Stomach (tissue), 9 donors: ENCODE results near the gene NAIF1. TPM values are rescaled to one million over a fixed set of nuclear protein-coding genes. Genes with fewer than 3 reads are reported as not detected.

Experiments
- DNase-seq, 2 donors: peaks; one replicate each; pipeline versions ENCODE4 v3.0.0 to v3.0.0-alpha.2; 2013 to 2019
- H3K27ac ChIP-seq, 5 donors: fragments of 200-600 bp in 4 of 5; sonication (generic) in 4 of 5; one replicate each; pipeline ENCODE4 v1.5.1; 2013 to 2019; ENCODE audit warnings: mild to moderate bottlenecking in 1 of 5, moderate library complexity in 1 of 5
- H3K27me3 ChIP-seq, 3 donors: fragments of 200-600 bp; sonication (generic); one replicate each; pipeline ENCODE4 v1.5.1; 2017 to 2019; ENCODE audit warnings: mixed run types in 1 of 3
- H3K36me3 ChIP-seq, 4 donors: fragments of 200-600 bp; sonication (generic); 1 replicate in 3 of 4; 2 replicates in 1 of 4; pipeline ENCODE4 v1.5.1; 2016 to 2019
- H3K4me1 ChIP-seq, 4 donors: fragments of 200-600 bp; sonication (generic); one replicate each; pipeline ENCODE4 v1.5.1; 2016 to 2019
- H3K4me3 ChIP-seq, 4 donors: fragments of 200-600 bp; sonication (generic) in 3 of 4; one replicate each; pipeline ENCODE4 v1.5.1; 2016 to 2019; ENCODE audit warnings: mild to moderate bottlenecking in 1 of 4
- H3K9me3 ChIP-seq, 4 donors: fragments of 200-600 bp; sonication (generic); one replicate each; pipeline ENCODE4 v1.5.1; 2016 to 2019
- EP300 ChIP-seq: sonication (generic); formaldehyde crosslinking; IDR thresholded peaks from one replicate; pipeline ENCODE4 v1.6.1; 2017; ENCODE audit warnings: antibody characterized with exemption
- POLR2A ChIP-seq, 4 donors: fragments of 450-650 bp; IDR thresholded peaks; one replicate each; pipeline ENCODE4 v1.6.1; 2016; ENCODE audit warnings: antibody characterized with exemption in 4 of 4, control low read depth in 2 of 4, mild to moderate bottlenecking in 1 of 4, moderate library complexity in 1 of 4
- POLR2AphosphoS5 ChIP-seq, 3 donors: sonication (generic); formaldehyde crosslinking; IDR thresholded peaks; one replicate each; pipeline ENCODE4 v1.6.1; 2016; ENCODE audit warnings: antibody characterized with exemption in 3 of 3
- WGBS, 5 donors: extraction: QIAGEN DNeasy Blood & Tissue Kit in 3 of 5; methylation state at CpG; one replicate each; pipeline versions ENCODE4 v1.1.5 to v1.1.7; 2013 to 2018; 5-methylcytosine and 5-hydroxymethylcytosine counted together
- intact Hi-C: fragments of 100-400 bp; cut with DNase I; formaldehyde crosslinking; loops from one replicate; pipeline ENCODE4 v1.15.1; 2023; ENCODE audit warnings: low total_unique reads
- polyA plus RNA-seq, 3 donors: library from polyadenylated mRNA; stranded (reverse); fragments of 200-250 nt; gene quantifications; one replicate each; pipeline ENCODE4 v1.2.3, GENCODE V29; 2013
- total RNA-seq, 5 donors: library from RNA; depleted of rRNA; stranded (reverse); fragments of >200 nt; gene quantifications; one replicate each; pipeline versions ENCODE4 v1.1.0 to v1.2.3, GENCODE V29; 2014 to 2016
- TF ChIP-seq, protein P1 (sequence below), 7 experiments: fragments of 450-650 bp in 4 of 7; fragments of 200-600 bp in 3 of 7; sonication (generic) in 3 of 7; IDR thresholded peaks; one replicate each; pipeline ENCODE4 v1.5.1; 2016 to 2019; ENCODE audit warnings: antibody characterized with exemption in 7 of 7, control low read depth in 2 of 7, mild to moderate bottlenecking in 1 of 7
- donor health status: healthy with polysubstance abuse.
- donor health status: Bipolar disorder and iron deficiency.
- donor health status: healthy.

The NAIF1 gene
- total and polyA plus RNA-seq, 8 donors = 1.8 to 40.3 (median 7.8) TPM

DNA sequence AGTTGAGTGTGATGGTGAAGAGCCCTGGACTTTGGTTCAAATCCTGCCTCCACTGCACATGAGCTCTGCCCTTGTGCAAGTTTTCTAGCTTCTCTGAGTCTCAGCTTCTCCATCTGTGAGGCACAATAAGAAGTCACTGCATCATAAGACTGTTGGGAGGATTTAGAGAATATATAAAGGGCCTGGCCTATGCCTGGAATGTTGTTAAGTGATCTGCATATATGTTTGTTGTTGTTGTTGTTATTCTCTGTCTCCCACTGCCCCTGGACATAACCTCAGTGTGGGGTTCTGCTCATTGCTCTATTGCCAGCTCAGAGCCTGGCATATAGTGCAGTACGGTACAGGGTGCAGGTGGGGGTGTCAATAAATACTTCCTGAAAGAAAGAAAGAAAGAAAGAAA is 46.0 kb downstream of the NAIF1 start:
- TF ChIP-seq POLR2AphosphoS5 (IDR thresholded peaks at IDR 0.05) (no peak), POLR2A (IDR thresholded peaks at IDR 0.05) (no peak), EP300 (no peak)
- TF ChIP-seq, protein P1, sequence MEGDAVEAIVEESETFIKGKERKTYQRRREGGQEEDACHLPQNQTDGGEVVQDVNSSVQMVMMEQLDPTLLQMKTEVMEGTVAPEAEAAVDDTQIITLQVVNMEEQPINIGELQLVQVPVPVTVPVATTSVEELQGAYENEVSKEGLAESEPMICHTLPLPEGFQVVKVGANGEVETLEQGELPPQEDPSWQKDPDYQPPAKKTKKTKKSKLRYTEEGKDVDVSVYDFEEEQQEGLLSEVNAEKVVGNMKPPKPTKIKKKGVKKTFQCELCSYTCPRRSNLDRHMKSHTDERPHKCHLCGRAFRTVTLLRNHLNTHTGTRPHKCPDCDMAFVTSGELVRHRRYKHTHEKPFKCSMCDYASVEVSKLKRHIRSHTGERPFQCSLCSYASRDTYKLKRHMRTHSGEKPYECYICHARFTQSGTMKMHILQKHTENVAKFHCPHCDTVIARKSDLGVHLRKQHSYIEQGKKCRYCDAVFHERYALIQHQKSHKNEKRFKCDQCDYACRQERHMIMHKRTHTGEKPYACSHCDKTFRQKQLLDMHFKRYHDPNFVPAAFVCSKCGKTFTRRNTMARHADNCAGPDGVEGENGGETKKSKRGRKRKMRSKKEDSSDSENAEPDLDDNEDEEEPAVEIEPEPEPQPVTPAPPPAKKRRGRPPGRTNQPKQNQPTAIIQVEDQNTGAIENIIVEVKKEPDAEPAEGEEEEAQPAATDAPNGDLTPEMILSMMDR (IDR thresholded peaks at IDR 0.05) = no peak
- Histone ChIP-seq H3K27ac (no peak overlapping the region), H3K36me3 (no peaks in the 10 kb centered on the region), H3K4me3 (no peak overlapping the region), H3K4me1 (peaks cover 0 to 9% (median 0%) of the 10 kb centered on the region in 4 donors), H3K27me3 (no peaks in the 10 kb centered on the region), H3K9me3 (no peaks in the 10 kb centered on the region)
- intact Hi-C loops = no loop called here
- 0 to 77% (median 50%) methylated on average over 1 of the region's 1 CpG for WGBS, 5 donors
- no peak for DNase-seq

DNA sequence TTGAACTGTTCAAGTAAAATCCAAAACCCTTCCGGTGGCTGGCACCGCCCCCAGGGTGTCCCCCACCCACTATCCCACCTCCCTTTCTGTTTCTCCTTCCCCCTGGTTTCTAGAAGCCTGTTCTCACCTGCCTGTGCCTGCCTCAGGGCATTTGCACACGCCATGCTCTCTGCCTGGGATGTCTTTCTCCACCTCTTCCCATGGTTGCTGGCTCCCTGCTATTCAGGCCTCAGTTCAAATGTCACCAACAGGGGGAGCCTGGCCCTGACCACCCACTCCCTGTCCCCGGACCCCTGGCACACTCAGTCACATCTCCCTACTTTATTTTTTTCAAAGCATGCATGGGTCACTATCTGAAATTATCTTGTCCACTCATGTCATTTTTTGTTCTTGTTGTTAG is 46.4 kb downstream of the NAIF1 start:
- DNase-seq = no peak
- intact Hi-C loops = no loop called here
- 85 to 90% (median 89%) methylated on average over 4 of the region's 4 CpGs for WGBS, 5 donors
- Histone ChIP-seq H3K4me3 (no peak overlapping the region), H3K36me3 (no peaks in the 10 kb centered on the region), H3K27ac (no peak overlapping the region), H3K4me1 (peaks cover 0 to 9% (median 0%) of the 10 kb centered on the region in 4 donors), H3K9me3 (no peaks in the 10 kb centered on the region), H3K27me3 (no peaks in the 10 kb centered on the region)
- TF ChIP-seq POLR2A (IDR thresholded peaks at IDR 0.05) = no peak
- no peak for TF ChIP-seq POLR2AphosphoS5 (IDR thresholded peaks at IDR 0.05)
- TF ChIP-seq, protein P1 (IDR thresholded peaks at IDR 0.05) = no peak
- TF ChIP-seq EP300 = no peak

DNA sequence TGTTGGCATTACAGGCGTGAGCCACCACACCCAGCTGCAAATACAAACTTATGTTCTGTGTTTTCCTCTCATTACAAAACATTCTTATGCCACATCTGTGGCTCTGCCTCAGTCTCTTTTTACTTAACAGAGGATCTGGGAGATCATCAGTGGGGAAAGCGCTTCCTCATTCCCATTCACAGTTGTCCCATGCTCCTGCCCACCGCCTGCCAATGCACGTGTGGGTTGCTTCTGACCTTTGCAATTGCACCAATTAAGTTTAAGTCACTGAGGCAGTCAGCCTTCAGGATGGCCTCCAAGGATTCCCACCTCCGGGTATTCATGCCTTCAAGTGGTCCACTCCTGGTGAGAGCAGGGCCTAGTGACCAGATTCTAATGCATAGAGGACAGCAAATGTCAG is 51.4 kb downstream of the NAIF1 start:
- no peak overlapping the region for H3K27ac ChIP-seq
- 82 to 94% (median 88%) methylated on average over 5 of the region's 5 CpGs for WGBS, 5 donors
- intact Hi-C loops = no loop called here
- no peak overlapping the region for H3K4me3 ChIP-seq
- peaks cover 6 to 18% (median 9%) of the 10 kb centered on the region in 4 donors for H3K4me1 ChIP-seq
- no peaks in the 10 kb centered on the region for H3K9me3 ChIP-seq
- DNase-seq = no peak
- H3K27me3 ChIP-seq = no peaks in the 10 kb centered on the region
- TF ChIP-seq, protein P1 (IDR thresholded peaks at IDR 0.05) = no peak
- TF ChIP-seq POLR2AphosphoS5 (IDR thresholded peaks at IDR 0.05) (no peak), POLR2A (IDR thresholded peaks at IDR 0.05) (no peak), EP300 (no peak)
- no peaks in the 10 kb centered on the region for H3K36me3 ChIP-seq

Other genes starting within 250 kb of the NAIF1 start
- gene ENG, start 212.7 kb downstream of the NAIF1 start, total RNA-seq = 10 to 100 TPM in 4 of 5 donors, 1 to 10 TPM in 1; 4.0 to 58.5 (median 44.3) TPM
- gene ENG, start 212.7 kb downstream of the NAIF1 start, polyA plus RNA-seq = 10 to 100 TPM; 16.0 to 28.8 (median 21.5) TPM
- 10 to 100 TPM in 3 of 5 donors, 1 to 10 TPM in 1, not detected in 1; 7.2 to 88.3 (median 39.8) TPM for gene AK1, start 189.6 kb downstream of the NAIF1 start, total RNA-seq
- 10 to 100 TPM; 64.4 to 92.1 (median 89.7) TPM for gene AK1, start 189.6 kb downstream of the NAIF1 start, polyA plus RNA-seq
- gene ST6GALNAC6, start 167.7 kb downstream of the NAIF1 start, total RNA-seq = 100 to 1,000 TPM in 2 of 5 donors, 10 to 100 TPM in 3; 18.0 to 145 (median 92.4) TPM
- 10 to 100 TPM; 32.8 to 63.8 (median 42.2) TPM for gene ST6GALNAC6, start 167.7 kb downstream of the NAIF1 start, polyA plus RNA-seq
- gene ST6GALNAC4, start 150.3 kb downstream of the NAIF1 start, total RNA-seq = 10 to 100 TPM in 3 of 5 donors, 1 to 10 TPM in 2; 3.7 to 33.6 (median 14.5) TPM
- 10 to 100 TPM; 10.5 to 14.2 (median 11.8) TPM for gene ST6GALNAC4, start 150.3 kb downstream of the NAIF1 start, polyA plus RNA-seq
- gene PIP5KL1, start 136.5 kb downstream of the NAIF1 start, total RNA-seq = 10 to 100 TPM in 3 of 5 donors, under 1 TPM in 1, not detected in 1; 0.55 to 98.0 (median 19.1) TPM
- 1 to 10 TPM in 2 of 3 donors, under 1 TPM in 1; 0.50 to 3.3 (median 2.3) TPM for gene PIP5KL1, start 136.5 kb downstream of the NAIF1 start, polyA plus RNA-seq
- 10 to 100 TPM in 4 of 5 donors, 1 to 10 TPM in 1; 1.7 to 98.2 (median 55.4) TPM for gene DPM2, start 129.5 kb downstream of the NAIF1 start, total RNA-seq
- gene DPM2, start 129.5 kb downstream of the NAIF1 start, polyA plus RNA-seq = 10 to 100 TPM; 27.0 to 38.0 (median 32.5) TPM
- 100 to 1,000 TPM in 2 of 5 donors, 10 to 100 TPM in 3; 26.3 to 406 (median 83.4) TPM for gene EEIG1, start 86.3 kb downstream of the NAIF1 start, total RNA-seq
- gene EEIG1, start 86.3 kb downstream of the NAIF1 start, polyA plus RNA-seq = 100 to 1,000 TPM in 1 of 3 donors, 10 to 100 TPM in 2; 24.4 to 118 (median 38.5) TPM
- gene SLC25A25, start 912 bp upstream of the NAIF1 start, total RNA-seq = 10 to 100 TPM; 12.3 to 37.1 (median 32.6) TPM
- 1 to 10 TPM; 7.9 to 9.2 (median 8.1) TPM for gene SLC25A25, start 912 bp upstream of the NAIF1 start, polyA plus RNA-seq
- gene PTGES2, start 60.4 kb upstream of the NAIF1 start, total RNA-seq = 100 to 1,000 TPM in 3 of 5 donors, 10 to 100 TPM in 2; 47.2 to 570 (median 125) TPM
- 10 to 100 TPM; 50.1 to 69.9 (median 58.3) TPM for gene PTGES2, start 60.4 kb upstream of the NAIF1 start, polyA plus RNA-seq
- 100 to 1,000 TPM in 3 of 5 donors, 10 to 100 TPM in 1, not detected in 1; 10.8 to 756 (median 444) TPM for gene LCN2, start 82.1 kb upstream of the NAIF1 start, total RNA-seq
- 100 to 1,000 TPM in 2 of 3 donors, 10 to 100 TPM in 1; 33.1 to 922 (median 369) TPM for gene LCN2, start 82.1 kb upstream of the NAIF1 start, polyA plus RNA-seq
- gene BBLN, start 92.9 kb upstream of the NAIF1 start, total RNA-seq = 100 to 1,000 TPM in 2 of 5 donors, 10 to 100 TPM in 2, not detected in 1; 17.8 to 193 (median 113) TPM
- gene BBLN, start 92.9 kb upstream of the NAIF1 start, polyA plus RNA-seq = 100 to 1,000 TPM; 108 to 161 (median 147) TPM
- 100 to 1,000 TPM in 1 of 5 donors, 10 to 100 TPM in 4; 15.2 to 217 (median 62.2) TPM for gene CIZ1, start 124.3 kb upstream of the NAIF1 start, total RNA-seq
- 10 to 100 TPM; 41.0 to 62.7 (median 49.0) TPM for gene CIZ1, start 124.3 kb upstream of the NAIF1 start, polyA plus RNA-seq
- 10 to 100 TPM; 20.1 to 60.8 (median 25.0) TPM for gene DNM1, start 136.1 kb upstream of the NAIF1 start, total RNA-seq
- 1 to 10 TPM; 2.3 to 4.8 (median 3.5) TPM for gene DNM1, start 136.1 kb upstream of the NAIF1 start, polyA plus RNA-seq
- gene GOLGA2, start 208.7 kb upstream of the NAIF1 start, total RNA-seq = 100 to 1,000 TPM in 2 of 5 donors, 10 to 100 TPM in 3; 48.4 to 204 (median 92.7) TPM
- 10 to 100 TPM; 54.3 to 62.3 (median 60.1) TPM for gene GOLGA2, start 208.7 kb upstream of the NAIF1 start, polyA plus RNA-seq
- 10 to 100 TPM in 2 of 5 donors, 1 to 10 TPM in 1, not detected in 2; 8.1 to 61.3 (median 13.0) TPM for gene SWI5, start 209.0 kb upstream of the NAIF1 start, total RNA-seq
- gene SWI5, start 209.0 kb upstream of the NAIF1 start, polyA plus RNA-seq = 10 to 100 TPM; 31.8 to 36.5 (median 34.1) TPM